Breast epithelium (tissue), 4 donors: Measurements from ENCODE around the gene ING5. TPM values are rescaled to one million over a fixed set of nuclear protein-coding genes. Genes with fewer than 3 reads are reported as not detected.
"Not testable (repeated sequence)": the region's sequence is repeated elsewhere in the genome, so short reads cannot be mapped to it uniquely, and the experiment has no call there.

ENCODE experiments used
- DNase-seq, 2 donors: peaks; one replicate each; pipeline ENCODE4 v3.0.0-alpha.2; 2019; ENCODE audit warnings: low spot score in 2 of 2
- H3K27ac ChIP-seq, 2 donors: fragments of 200-600 bp; sonication (generic) in 1 of 2; one replicate each; pipeline ENCODE4 v1.5.1; 2016 to 2019; ENCODE audit warnings: mild to moderate bottlenecking in 1 of 2
- H3K27me3 ChIP-seq, 2 donors: fragments of 200-600 bp; sonication (generic) in 1 of 2; one replicate each; pipeline versions ENCODE4 v1.5.1 to v1.6.0; 2017 to 2019; ENCODE audit warnings: control low read depth in 1 of 2, mild to moderate bottlenecking in 1 of 2
- H3K36me3 ChIP-seq: fragments of 200-600 bp; one replicate; pipeline ENCODE4 v1.5.1; 2019
- H3K4me1 ChIP-seq, 2 donors: fragments of 200-600 bp; sonication (generic); one replicate each; pipeline ENCODE4 v1.5.1; 2016 to 2019; ENCODE audit warnings: control low read depth in 1 of 2
- H3K4me3 ChIP-seq, 3 donors: fragments of 200-600 bp; sonication (generic); 1 replicate in 2 of 3; 2 replicates in 1 of 3; pipeline ENCODE4 v1.5.1; 2016 to 2019; ENCODE audit warnings: mild to moderate bottlenecking in 3 of 3, moderate library complexity in 2 of 3
- H3K9me3 ChIP-seq, 2 donors: fragments of 200-600 bp; sonication (generic) in 1 of 2; one replicate each; pipeline ENCODE4 v1.5.1; 2016 to 2019; ENCODE audit warnings: control low read depth in 1 of 2
- POLR2A ChIP-seq: fragments of 450-650 bp; IDR thresholded peaks from one replicate; pipeline ENCODE4 v1.6.1; 2016; ENCODE audit warnings: antibody characterized with exemption, mild to moderate bottlenecking, moderate library complexity
- POLR2AphosphoS5 ChIP-seq, 3 donors: sonication (generic); formaldehyde crosslinking; IDR thresholded peaks; one replicate each; pipeline ENCODE4 v1.6.1; 2017; ENCODE audit warnings: antibody characterized with exemption in 3 of 3
- intact Hi-C: fragments of 100-400 bp; cut with DNase I; formaldehyde crosslinking; loops from one replicate; pipeline ENCODE4 v1.15.1; 2023; ENCODE audit warnings: low total_unique reads
- total RNA-seq, 3 donors: library from RNA; depleted of rRNA; stranded (reverse); fragments of >200 nt; gene quantifications; one replicate each; pipeline ENCODE4 v1.1.0, GENCODE V29; 2016
- TF ChIP-seq, protein P1 (sequence below), 3 donors: fragments of 450-650 bp; IDR thresholded peaks; one replicate each; pipeline ENCODE4 v1.5.1; 2016 to 2017; ENCODE audit warnings: antibody characterized with exemption in 3 of 3, mild to moderate bottlenecking in 3 of 3, moderate library complexity in 3 of 3

Gene ING5
- total RNA-seq, 3 donors from 2014 or later, result 29.6 to 49.0 (median 45.6) TPM

DNA sequence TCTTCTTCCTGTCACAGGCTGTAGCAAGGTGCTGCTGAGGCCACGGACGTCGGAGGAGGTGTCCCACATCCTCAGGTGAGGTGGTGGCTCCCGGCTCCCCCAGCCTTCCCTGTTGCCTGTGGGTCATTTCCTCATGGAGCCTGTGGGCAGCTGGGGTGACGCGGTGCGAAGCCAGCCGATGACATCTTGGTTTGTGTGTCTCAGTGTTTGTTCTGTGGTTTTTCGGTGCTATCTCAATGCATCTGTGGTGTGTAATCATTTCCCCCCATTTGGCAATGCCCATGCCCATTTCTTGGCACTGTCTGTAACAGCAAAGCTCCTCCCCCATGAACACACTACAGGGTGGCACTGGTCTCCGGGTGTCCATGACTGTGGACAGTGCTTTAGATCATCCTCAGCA is 39.2 kb downstream of the ING5 start:
- H3K27ac ChIP-seq, result no peak overlapping the region
- H3K27me3 ChIP-seq, result no peaks in the 10 kb centered on the region
- no peak for DNase-seq
- H3K36me3 ChIP-seq, result no peaks in the 10 kb centered on the region
- no peak overlapping the region for H3K4me3 ChIP-seq
- no peaks in the 10 kb centered on the region for H3K9me3 ChIP-seq
- no peaks in the 10 kb centered on the region for H3K4me1 ChIP-seq
- TF ChIP-seq POLR2A (no peak), POLR2AphosphoS5 (IDR thresholded peaks at IDR 0.05) (no peak)
- TF ChIP-seq, protein P1, sequence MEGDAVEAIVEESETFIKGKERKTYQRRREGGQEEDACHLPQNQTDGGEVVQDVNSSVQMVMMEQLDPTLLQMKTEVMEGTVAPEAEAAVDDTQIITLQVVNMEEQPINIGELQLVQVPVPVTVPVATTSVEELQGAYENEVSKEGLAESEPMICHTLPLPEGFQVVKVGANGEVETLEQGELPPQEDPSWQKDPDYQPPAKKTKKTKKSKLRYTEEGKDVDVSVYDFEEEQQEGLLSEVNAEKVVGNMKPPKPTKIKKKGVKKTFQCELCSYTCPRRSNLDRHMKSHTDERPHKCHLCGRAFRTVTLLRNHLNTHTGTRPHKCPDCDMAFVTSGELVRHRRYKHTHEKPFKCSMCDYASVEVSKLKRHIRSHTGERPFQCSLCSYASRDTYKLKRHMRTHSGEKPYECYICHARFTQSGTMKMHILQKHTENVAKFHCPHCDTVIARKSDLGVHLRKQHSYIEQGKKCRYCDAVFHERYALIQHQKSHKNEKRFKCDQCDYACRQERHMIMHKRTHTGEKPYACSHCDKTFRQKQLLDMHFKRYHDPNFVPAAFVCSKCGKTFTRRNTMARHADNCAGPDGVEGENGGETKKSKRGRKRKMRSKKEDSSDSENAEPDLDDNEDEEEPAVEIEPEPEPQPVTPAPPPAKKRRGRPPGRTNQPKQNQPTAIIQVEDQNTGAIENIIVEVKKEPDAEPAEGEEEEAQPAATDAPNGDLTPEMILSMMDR (IDR thresholded peaks at IDR 0.05), result no peak
- intact Hi-C loops, result no loop called here

DNA sequence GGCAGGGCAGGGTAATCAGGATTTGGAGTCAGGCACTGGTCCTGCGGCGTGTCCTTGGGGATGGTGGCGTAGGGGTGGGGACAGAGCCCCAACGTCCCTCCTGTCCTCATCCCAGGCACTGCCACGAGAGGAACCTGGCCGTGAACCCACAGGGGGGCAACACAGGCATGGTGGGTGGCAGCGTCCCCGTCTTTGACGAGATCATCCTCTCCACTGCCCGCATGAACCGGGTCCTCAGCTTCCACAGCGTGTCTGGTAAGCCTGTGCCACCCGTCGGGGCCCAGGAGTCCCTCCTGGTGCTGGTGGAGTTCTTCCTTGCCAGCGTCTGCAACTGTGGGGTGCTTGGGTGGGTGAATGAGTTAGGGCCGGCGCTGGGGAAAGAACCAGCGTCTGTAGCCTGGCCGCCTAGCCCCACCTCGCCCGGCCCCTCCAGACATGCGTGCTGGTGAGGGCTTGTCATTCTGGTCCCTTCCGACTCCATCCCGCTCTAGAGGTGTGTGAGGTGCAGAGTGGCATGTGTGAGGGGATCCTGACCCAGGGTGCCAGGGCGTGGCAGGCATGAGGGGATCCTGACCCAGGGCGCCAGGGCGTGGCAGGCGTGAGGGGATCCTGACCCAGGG is 40.6 kb downstream of the ING5 start:
- H3K4me3 ChIP-seq, result no peak overlapping the region
- H3K27ac ChIP-seq, result no peak overlapping the region
- TF ChIP-seq POLR2A (no peak), POLR2AphosphoS5 (IDR thresholded peaks at IDR 0.05) (no peak)
- TF ChIP-seq, protein P1 (IDR thresholded peaks at IDR 0.05), result no peak
- H3K9me3 ChIP-seq, result no peaks in the 10 kb centered on the region
- no peaks in the 10 kb centered on the region for H3K27me3 ChIP-seq
- no peaks in the 10 kb centered on the region for H3K36me3 ChIP-seq
- intact Hi-C loops, result no loop called here
- no peak for DNase-seq
- H3K4me1 ChIP-seq, result no peaks in the 10 kb centered on the region

DNA sequence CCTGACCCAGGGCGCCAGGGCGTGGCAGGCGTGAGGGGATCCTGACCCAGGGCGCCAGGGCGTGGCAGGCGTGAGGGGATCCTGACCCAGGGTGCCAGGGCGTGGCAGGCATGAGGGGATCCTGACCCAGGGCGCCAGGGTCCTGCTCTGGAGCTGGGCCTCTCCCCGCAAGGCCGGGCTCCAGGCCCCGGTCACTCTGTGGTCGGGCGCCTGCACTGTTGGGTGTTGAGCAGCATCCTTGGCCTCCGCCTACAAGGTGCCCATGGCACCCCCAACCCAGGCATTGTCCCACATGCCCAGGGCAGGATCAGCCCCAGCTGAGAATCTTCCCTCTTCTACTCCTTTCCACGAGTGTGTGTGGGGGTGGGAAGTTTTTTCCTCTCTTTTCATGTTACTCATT is 41.2 kb downstream of the ING5 start:
- H3K27ac ChIP-seq, intact Hi-C loops, H3K9me3 ChIP-seq, DNase-seq, H3K36me3 ChIP-seq, H3K4me1 ChIP-seq, H3K27me3 ChIP-seq, H3K4me3 ChIP-seq: not testable (repeated sequence)

DNA sequence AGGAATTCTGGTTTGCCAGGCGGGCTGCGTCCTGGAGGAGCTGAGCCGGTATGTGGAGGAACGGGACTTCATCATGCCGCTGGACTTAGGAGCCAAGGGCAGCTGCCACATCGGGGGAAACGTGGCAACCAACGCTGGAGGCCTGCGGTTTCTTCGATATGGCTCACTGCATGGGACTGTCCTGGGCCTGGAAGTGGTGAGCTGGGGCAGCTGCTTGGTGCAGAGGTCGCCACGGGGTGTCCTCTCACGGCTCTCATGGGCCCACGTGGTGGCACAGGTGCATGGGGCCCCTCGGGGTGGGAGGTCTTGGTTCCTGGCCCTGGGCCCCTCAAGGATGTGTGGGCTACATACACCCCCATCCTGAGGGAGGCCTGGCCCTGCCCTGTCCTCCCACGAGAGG is 41.8 kb downstream of the ING5 start:
- no peaks in the 10 kb centered on the region for H3K4me1 ChIP-seq
- no peak overlapping the region for H3K4me3 ChIP-seq
- TF ChIP-seq POLR2AphosphoS5 (IDR thresholded peaks at IDR 0.05) (no peak), POLR2A (no peak)
- TF ChIP-seq, protein P1 (IDR thresholded peaks at IDR 0.05), result no peak
- intact Hi-C loops, result no loop called here
- H3K36me3 ChIP-seq, result no peaks in the 10 kb centered on the region
- H3K27ac ChIP-seq, result no peak overlapping the region
- no peaks in the 10 kb centered on the region for H3K9me3 ChIP-seq
- H3K27me3 ChIP-seq, result no peaks in the 10 kb centered on the region
- DNase-seq, result no peak

DNA sequence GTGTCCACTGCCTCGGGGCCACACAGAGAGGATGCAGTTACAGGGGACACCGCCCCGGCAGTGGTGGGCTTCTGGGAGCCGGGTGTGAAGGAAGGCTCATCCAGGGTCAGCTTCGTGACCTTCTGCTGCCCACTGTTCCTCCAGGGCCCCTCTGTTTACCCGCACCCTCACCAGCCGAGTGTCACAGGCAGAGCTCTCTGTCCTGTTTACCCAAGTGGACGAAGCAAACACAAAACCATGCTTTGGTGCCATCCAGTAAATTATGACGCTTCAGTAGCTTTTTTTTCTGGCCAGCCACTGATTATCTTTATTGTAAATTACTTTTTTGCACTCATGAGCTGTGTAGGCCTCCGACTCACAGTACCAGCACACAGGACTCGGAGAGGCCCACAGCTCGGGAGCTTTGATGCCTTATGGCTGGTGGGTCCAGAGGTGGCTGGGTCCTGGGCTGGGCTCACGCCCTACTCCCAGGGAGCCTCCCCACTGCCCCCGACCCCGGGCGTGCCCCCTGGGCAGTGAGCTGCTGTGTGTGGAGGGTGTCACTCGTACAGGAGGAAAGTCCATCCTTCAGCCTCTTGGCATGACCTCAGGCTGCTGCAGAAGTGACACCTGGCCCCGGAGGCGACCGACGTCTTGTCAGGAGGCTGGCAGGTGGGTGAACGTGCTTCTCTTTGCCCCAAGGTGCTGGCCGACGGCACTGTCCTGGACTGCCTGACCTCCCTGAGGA is 42.4 kb downstream of the ING5 start:
- TF ChIP-seq, protein P1 (IDR thresholded peaks at IDR 0.05), result no peak
- TF ChIP-seq POLR2AphosphoS5 (IDR thresholded peaks at IDR 0.05) (no peak), POLR2A (no peak)
- no peaks in the 10 kb centered on the region for H3K4me1 ChIP-seq
- intact Hi-C loops, result no loop called here
- no peaks in the 10 kb centered on the region for H3K36me3 ChIP-seq
- H3K27ac ChIP-seq, result no peak overlapping the region
- H3K27me3 ChIP-seq, result no peaks in the 10 kb centered on the region
- H3K4me3 ChIP-seq, result no peak overlapping the region
- DNase-seq, result no peak
- no peaks in the 10 kb centered on the region for H3K9me3 ChIP-seq
